H1 (cell line): ENCODE measurements around the gene MRPS9. TPM values are rescaled to one million over a fixed set of nuclear protein-coding genes. Genes with fewer than 3 reads are reported as not detected.

Experiments used
- CTCF ChIA-PET: fragments of 300-600 bp; sonication (Branson Sonifier 250); formaldehyde crosslinking; loops from one replicate; lab custom pipeline; 2021; ENCODE audit not compliant: partially characterized antibody; lab: Charles Lee
- POLR2A ChIA-PET: fragments of 300-600 bp; sonication (Branson Sonifier 250); formaldehyde crosslinking; loops from one replicate; lab custom pipeline; 2021; ENCODE audit warnings: inconsistent platforms; ENCODE audit not compliant: partially characterized antibody; lab: Charles Lee
- DNase-seq, 2 experiments: peaks; one replicate each; pipeline versions ENCODE4 v3.0.0 to v3.0.0-alpha.2; 2010 to 2022; ENCODE audit warnings: low spot score in 2 of 2, low read depth in 1 of 2, mixed read lengths in 1 of 2
- FAIRE-seq: peaks from 2 replicates; lab custom pipeline; 2011; peaks lifted over from hg19 to GRCh38; lab: Jason Lieb, UNC
- H2AFZ ChIP-seq: 2 replicates; pipeline ENCODE4 v1.8.1; 2012; ENCODE audit warnings: low read length, inconsistent platforms
- H2AK5ac ChIP-seq: 2 replicates; pipeline ENCODE4 v1.6.1; 2013; ENCODE audit warnings: low read depth, low read length
- H2BK120ac ChIP-seq: replicated peaks from 2 replicates; pipeline ENCODE3; 2013; ENCODE audit warnings: low read depth, low read length, inconsistent platforms
- H2BK12ac ChIP-seq: 2 replicates; pipeline ENCODE4 v1.6.1; 2013; ENCODE audit warnings: low read depth, low read length
- H2BK15ac ChIP-seq: 2 replicates; pipeline ENCODE4 v1.6.1; 2013; ENCODE audit warnings: low read length
- H2BK20ac ChIP-seq: 2 replicates; pipeline ENCODE4 v1.6.1; 2013; ENCODE audit warnings: low read length
- H2BK5ac ChIP-seq: 2 replicates; pipeline ENCODE4 v1.6.1; 2013; ENCODE audit warnings: low read depth, low read length
- H3K14ac ChIP-seq: 2 replicates; pipeline ENCODE4 v1.6.1; 2013; ENCODE audit warnings: inconsistent platforms; ENCODE audit not compliant: insufficient read length
- H3K18ac ChIP-seq: 2 replicates; pipeline ENCODE4 v1.6.1; 2013; ENCODE audit warnings: low read length; ENCODE audit errors: extremely low read depth
- H3K23ac ChIP-seq: 2 replicates; pipeline ENCODE4 v1.6.1; 2013; ENCODE audit warnings: inconsistent platforms; ENCODE audit not compliant: insufficient read length
- H3K23me2 ChIP-seq: 2 replicates; pipeline ENCODE4 v1.6.1; 2013; ENCODE audit warnings: low read depth, low read length
- H3K27ac ChIP-seq: 2 replicates; pipeline ENCODE4 v1.6.1; 2011; ENCODE audit warnings: low read depth, low read length, inconsistent platforms
- H3K27me3 ChIP-seq, 4 experiments: replicated peaks in 1 of 4; 1 replicate in 1 of 4; 2 replicates in 3 of 4; pipeline versions ENCODE4 v1.6.1 to v1.8.1; 2011 to 2013; ENCODE audit warnings: low read length in 3 of 4, mild to moderate bottlenecking in 3 of 4, inconsistent platforms in 2 of 4, mixed read lengths in 2 of 4, moderate library complexity in 1 of 4; ENCODE audit not compliant: control insufficient read depth in 3 of 4, insufficient read depth in 3 of 4; ENCODE audit errors: extremely low read depth in 1 of 4
- H3K36me3 ChIP-seq, 4 experiments: 2 replicates each; pipeline versions ENCODE4 v1.6.1 to v1.8.1; 2011 to 2013; ENCODE audit warnings: mild to moderate bottlenecking in 4 of 4, low read length in 3 of 4, moderate library complexity in 2 of 4, control low read depth in 1 of 4, inconsistent platforms in 1 of 4; ENCODE audit not compliant: insufficient read depth in 4 of 4, control insufficient read depth in 2 of 4
- H3K4ac ChIP-seq: replicated peaks from 2 replicates; pipeline ENCODE3; 2013; ENCODE audit warnings: low read length, low read depth, mixed read lengths, inconsistent platforms; ENCODE audit not compliant: insufficient read length
- H3K4me1 ChIP-seq, 4 experiments: replicated peaks in 1 of 4; 1 replicate in 1 of 4; 2 replicates in 3 of 4; pipeline versions ENCODE4 v1.6.1 to v1.8.1; 2011 to 2013; ENCODE audit warnings: low read length in 3 of 4, inconsistent platforms in 2 of 4, mixed read lengths in 1 of 4; ENCODE audit not compliant: insufficient read depth in 4 of 4, control insufficient read depth in 3 of 4
- H3K4me2 ChIP-seq, 2 experiments: 2 replicates each; pipeline versions ENCODE4 v1.6.1 to v1.8.1; 2011 to 2013; ENCODE audit warnings: low read depth in 2 of 2, low read length in 2 of 2, control low read depth in 1 of 2, inconsistent platforms in 1 of 2, mild to moderate bottlenecking in 1 of 2; ENCODE audit not compliant: insufficient read depth in 1 of 2
- H3K4me3 ChIP-seq, 4 experiments: fragments of 200-600, 300-600 bp in 1 of 4; sonication (generic), shearing (Covaris generic), sonication (Bioruptor Twin) in 1 of 4; 2 replicates each; pipeline versions ENCODE4 v1.5.1 to v1.8.1; 2011 to 2016; ENCODE audit warnings: low read length in 4 of 4, low read depth in 3 of 4, control low read depth in 2 of 4, inconsistent platforms in 2 of 4, mild to moderate bottlenecking in 2 of 4, mixed read lengths in 1 of 4, moderate library complexity in 1 of 4; ENCODE audit not compliant: insufficient read depth in 2 of 4; ENCODE audit errors: extremely low read depth in 1 of 4
- H3K56ac ChIP-seq: replicated peaks from 2 replicates; pipeline ENCODE3; 2013; ENCODE audit warnings: low read depth, mild to moderate bottlenecking, mixed read lengths, low read length, inconsistent platforms; ENCODE audit not compliant: insufficient read length
- H3K79me1 ChIP-seq: 2 replicates; pipeline ENCODE4 v1.6.1; 2013; ENCODE audit warnings: low read depth, low read length, control low read depth
- H3K79me2 ChIP-seq, 2 experiments: 2 replicates each; pipeline versions ENCODE4 v1.6.1 to v1.8.1; 2012 to 2013; ENCODE audit warnings: low read length in 2 of 2, mild to moderate bottlenecking in 2 of 2, inconsistent platforms in 1 of 2; ENCODE audit not compliant: insufficient read depth in 2 of 2, control insufficient read depth in 1 of 2
- H3K9ac ChIP-seq, 4 experiments: replicated peaks in 1 of 4; 1 replicate in 1 of 4; 2 replicates in 3 of 4; pipeline versions ENCODE4 v1.6.1 to v1.8.1; 2011 to 2013; ENCODE audit warnings: low read depth in 3 of 4, low read length in 3 of 4, control low read depth in 2 of 4, mild to moderate bottlenecking in 2 of 4, moderate library complexity in 2 of 4, inconsistent platforms in 1 of 4; ENCODE audit errors: extremely low read depth in 1 of 4
- H3K9me3 ChIP-seq, 2 experiments: 2 replicates each; pipeline versions ENCODE4 v1.6.1 to v1.8.1; 2012 to 2013; ENCODE audit warnings: mild to moderate bottlenecking in 2 of 2, moderate library complexity in 2 of 2, control low read depth in 1 of 2, inconsistent platforms in 1 of 2, low read depth in 1 of 2, low read length in 1 of 2, mixed read lengths in 1 of 2; ENCODE audit not compliant: insufficient read depth in 2 of 2
- H4K20me1 ChIP-seq, 2 experiments: replicated peaks in 1 of 2; 2 replicates each; pipeline versions ENCODE3 to v1.8.1; 2011 to 2013; ENCODE audit warnings: inconsistent platforms in 2 of 2, low read length in 2 of 2, mild to moderate bottlenecking in 1 of 2; ENCODE audit not compliant: insufficient read depth in 2 of 2, control insufficient read depth in 1 of 2
- H4K5ac ChIP-seq: 2 replicates; pipeline ENCODE4 v1.6.1; 2013; ENCODE audit warnings: low read length, low read depth, mixed read lengths, inconsistent platforms; ENCODE audit not compliant: insufficient read length
- H4K8ac ChIP-seq: 2 replicates; pipeline ENCODE4 v1.8.0; 2013; ENCODE audit warnings: mild to moderate bottlenecking, moderate library complexity, low read length, inconsistent platforms; ENCODE audit not compliant: insufficient read depth; ENCODE audit errors: extremely low read depth
- H4K91ac ChIP-seq: replicated peaks from 2 replicates; pipeline ENCODE3; 2013; ENCODE audit warnings: low read length, mixed read lengths, inconsistent platforms; ENCODE audit not compliant: insufficient read length
- MAFK ChIP-seq: IDR thresholded peaks from 2 replicates; pipeline ENCODE4 v1.6.1; 2012; ENCODE audit warnings: low read depth, mild to moderate bottlenecking, improper control_type of control experiment, low read length
- POLR2A ChIP-seq, 2 experiments: IDR thresholded peaks; 1 replicate in 1 of 2; 2 replicates in 1 of 2; pipeline ENCODE4 v1.6.1; 2011; ENCODE audit warnings: low read depth in 2 of 2, low read length in 2 of 2, mild to moderate bottlenecking in 2 of 2; ENCODE audit errors: control extremely low read depth in 1 of 2
- TBP ChIP-seq: IDR thresholded peaks from 2 replicates; pipeline ENCODE4 v1.6.1; 2011; ENCODE audit warnings: low read depth, low read length, improper control_type of control experiment
- WGBS, 2 experiments: shearing (Covaris generic) in 1 of 2; methylation state at CpG; one replicate each; pipeline versions ENCODE4 v1.1.6 to v1.1.7; 2013 to 2015; ENCODE audit warnings: low lambda C conversion rate in 2 of 2, mixed read lengths in 2 of 2, inconsistent platforms in 1 of 2, low coverage in 1 of 2, missing lambda C conversion rate in 1 of 2; ENCODE audit not compliant: insufficient replicate concordance in 2 of 2, insufficient coverage in 1 of 2, insufficient read length in 1 of 2; ENCODE audit errors: extremely low coverage in 1 of 2, missing lambda C conversion rate in 1 of 2; 5-methylcytosine and 5-hydroxymethylcytosine counted together
- polyA plus RNA-seq, 7 experiments: library from polyadenylated mRNA; depleted of rRNA in 3 of 7; stranded (reverse) in 5 of 7; unstranded in 2 of 7; fragments of >200 nt in 5 of 7; fragments of 200-250 nt in 2 of 7; gene quantifications; 1 replicate in 5 of 7; 2 replicates in 1 of 7; 4 replicates in 1 of 7; pipeline versions ENCODE4 v1.2.1 to v1.2.3, GENCODE V29; 2011 to 2013; ENCODE audit warnings: missing spikeins in 2 of 7, mixed read lengths in 2 of 7
- total RNA-seq: library from RNA; stranded (reverse); fragmentation: NEBNext Ultra II Directional; extraction: Animal tissue kit (Norgen Biotek cat#: 25700); gene quantifications from 2 replicates; pipeline ENCODE4 v1.2.1, GENCODE V29; 2021

Gene MRPS9
- total and polyA plus RNA-seq, 2 of the 8 experiments (the other 6 are each of a cell fraction or from before 2014, with no cell fraction given): 36.2 to 71.0 TPM

GRCh38 chr2:105055613-105056012 is 17.7 kb downstream of the MRPS9 start:
- H2BK120ac ChIP-seq: no peak overlapping the region
- no peak overlapping the region for H3K4me2 ChIP-seq
- no peak overlapping the region for H2BK12ac ChIP-seq
- no peak overlapping the region for H2BK15ac ChIP-seq
- no peak overlapping the region for H3K4ac ChIP-seq
- H3K9ac ChIP-seq: no peak overlapping the region
- H3K23ac ChIP-seq: no peak overlapping the region
- whole genome bisulfite sequencing, 2 experiments: 90% methylated on average over 2 of the region's 2 CpGs; no CpG with 5 or more reads in 1 of the 2 experiments
- peaks cover 0 to 4% of the 10 kb centered on the region in 2 experiments; a peak in 2 of 4 replicates for H3K9me3 ChIP-seq
- no peak overlapping the region for H2BK5ac ChIP-seq
- no peak overlapping the region for H3K27ac ChIP-seq
- H4K20me1 ChIP-seq: no peaks in the 10 kb centered on the region
- H4K8ac ChIP-seq: no peak overlapping the region
- H3K56ac ChIP-seq: no peak overlapping the region
- DNase-seq (no peak), FAIRE-seq (no peak)
- H3K18ac ChIP-seq: no peak overlapping the region
- no peak overlapping the region for H4K91ac ChIP-seq
- peaks cover 2% of the 10 kb centered on the region for H3K79me1 ChIP-seq
- no peaks in the 10 kb centered on the region for H3K4me1 ChIP-seq
- H3K36me3 ChIP-seq: peaks cover 0 to 16% (median 5%) of the 10 kb centered on the region in 4 experiments; a peak in 3 of 8 replicates
- CTCF ChIA-PET: no interaction called here
- no peak overlapping the region for H3K4me3 ChIP-seq
- no peak overlapping the region for H4K5ac ChIP-seq
- peaks cover 0 to 64% of the 10 kb centered on the region in 2 experiments; a peak in 3 of 4 replicates for H3K79me2 ChIP-seq
- H2AK5ac ChIP-seq: no peak overlapping the region
- H2BK20ac ChIP-seq: no peak overlapping the region
- H3K23me2 ChIP-seq: no peaks in the 10 kb centered on the region
- H2AFZ ChIP-seq: no peak overlapping the region
- H3K14ac ChIP-seq: no peak overlapping the region
- TF ChIP-seq TBP: no peak
- no peak for TF ChIP-seq POLR2A (IDR thresholded peaks at IDR 0.05; ENCODE audit: control extremely low read depth in 1 of 2, low read depth in 2 of 2, low read length in 2 of 2)
- peak; percentile 88 for TF ChIP-seq MAFK
- TF ChIP-seq, all 59 proteins: peak for 1
- POLR2A ChIA-PET: interaction anchor here (0.8 kb wide), 1 partner anchor 17 kb away, joined by 3 read pairs; the partner anchor contains the start of gene MRPS9
- no peaks in the 10 kb centered on the region for H3K27me3 ChIP-seq
